Measurements from ENCODE around the gene MRNIP.

MRNIP gene

GRCh38 chr5:179819296-179820126 lies 39.1 kb downstream of the MRNIP start:
- no peak for FAIRE-seq

DNA sequence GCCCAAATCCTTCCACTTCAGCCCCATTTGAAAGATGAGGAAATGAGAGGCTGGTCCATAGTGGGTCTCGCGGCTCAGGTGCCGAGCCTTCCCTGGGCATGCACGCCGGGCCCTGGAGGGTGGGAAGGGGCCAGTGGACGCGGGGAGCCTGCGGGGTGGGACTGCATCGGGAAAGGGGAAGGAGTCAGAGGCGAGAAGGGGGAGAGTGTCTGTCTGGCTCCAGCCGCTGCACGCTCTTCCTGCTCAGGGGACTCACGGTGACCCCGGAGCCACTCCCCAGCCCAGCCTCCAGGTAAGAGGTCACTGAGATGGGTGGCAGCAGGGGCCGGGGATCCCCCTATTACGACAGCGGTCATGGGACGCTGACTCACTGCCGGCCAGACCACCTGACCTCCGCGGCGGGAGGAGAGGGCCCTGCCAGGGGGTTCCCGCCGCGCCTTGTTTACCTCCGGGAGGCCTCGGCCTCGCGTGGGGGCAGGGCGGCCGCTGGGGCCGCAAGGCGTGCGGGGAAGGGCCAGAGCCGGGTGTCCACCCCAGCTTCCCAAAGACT lies 39.8 kb downstream of the MRNIP start:
- peak; percentile 33 for FAIRE-seq

GRCh38 chr5:179817890-179818745 lies 40.5 kb downstream of the MRNIP start:
- no peak for FAIRE-seq

DNA sequence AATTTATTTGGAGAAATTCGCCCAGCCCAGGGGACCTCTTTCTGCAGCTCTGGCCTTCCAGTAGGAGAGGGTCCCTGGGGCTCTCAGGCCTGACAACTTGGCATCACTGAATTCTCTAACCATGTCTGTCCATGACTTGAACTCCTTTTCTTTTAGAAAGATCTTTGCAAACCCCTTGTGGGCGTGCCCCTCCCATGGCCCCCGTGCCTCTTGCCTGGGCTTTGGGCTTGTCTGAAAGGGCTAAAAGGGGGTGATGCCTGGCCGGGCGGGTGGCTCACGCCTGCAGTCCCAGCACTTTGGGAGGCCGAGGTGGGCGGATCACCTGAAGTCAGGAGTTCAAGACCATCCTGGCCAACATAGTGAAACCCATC lies 41.2 kb downstream of the MRNIP start:
- no peak for FAIRE-seq

DNA sequence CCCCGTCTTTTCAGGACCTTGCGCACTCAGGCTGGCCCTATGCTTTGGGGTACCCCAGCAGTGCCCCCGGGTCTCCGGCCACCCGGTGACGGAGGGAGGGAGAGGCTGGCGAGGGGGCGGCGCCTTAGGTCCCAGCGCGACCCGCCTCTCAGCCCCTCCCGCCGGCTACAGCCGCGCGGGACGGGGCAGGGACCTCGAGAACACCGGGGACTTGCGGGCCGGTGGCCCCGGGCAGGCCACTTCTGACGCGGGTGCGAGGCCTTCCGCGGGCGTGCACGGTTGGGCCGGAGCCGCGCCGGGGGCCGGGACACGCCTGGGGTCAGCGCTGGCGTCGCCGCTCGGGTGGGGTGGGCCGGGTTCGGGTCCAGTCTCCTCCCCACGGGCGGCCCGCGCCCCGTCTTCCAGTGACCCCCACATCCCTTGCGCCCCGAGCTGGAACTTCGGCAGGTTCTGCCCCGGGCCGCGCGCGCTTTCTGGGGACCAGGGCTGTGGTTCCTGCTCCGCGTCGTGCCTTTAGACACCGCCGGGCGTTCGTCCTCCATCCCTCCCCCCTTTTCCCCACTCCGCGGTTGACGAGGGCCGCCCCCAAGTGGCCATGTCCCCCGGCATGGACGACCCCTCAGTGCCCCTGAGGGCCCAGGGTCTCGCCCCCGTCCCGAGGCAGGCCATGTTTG lies 41.7 kb downstream of the MRNIP start:
- no peak for FAIRE-seq

- FAIRE-seq: no peak
Observed at GRCh38 chr5:179816401-179816795, 42.2 kb downstream of the MRNIP start.

DNA sequence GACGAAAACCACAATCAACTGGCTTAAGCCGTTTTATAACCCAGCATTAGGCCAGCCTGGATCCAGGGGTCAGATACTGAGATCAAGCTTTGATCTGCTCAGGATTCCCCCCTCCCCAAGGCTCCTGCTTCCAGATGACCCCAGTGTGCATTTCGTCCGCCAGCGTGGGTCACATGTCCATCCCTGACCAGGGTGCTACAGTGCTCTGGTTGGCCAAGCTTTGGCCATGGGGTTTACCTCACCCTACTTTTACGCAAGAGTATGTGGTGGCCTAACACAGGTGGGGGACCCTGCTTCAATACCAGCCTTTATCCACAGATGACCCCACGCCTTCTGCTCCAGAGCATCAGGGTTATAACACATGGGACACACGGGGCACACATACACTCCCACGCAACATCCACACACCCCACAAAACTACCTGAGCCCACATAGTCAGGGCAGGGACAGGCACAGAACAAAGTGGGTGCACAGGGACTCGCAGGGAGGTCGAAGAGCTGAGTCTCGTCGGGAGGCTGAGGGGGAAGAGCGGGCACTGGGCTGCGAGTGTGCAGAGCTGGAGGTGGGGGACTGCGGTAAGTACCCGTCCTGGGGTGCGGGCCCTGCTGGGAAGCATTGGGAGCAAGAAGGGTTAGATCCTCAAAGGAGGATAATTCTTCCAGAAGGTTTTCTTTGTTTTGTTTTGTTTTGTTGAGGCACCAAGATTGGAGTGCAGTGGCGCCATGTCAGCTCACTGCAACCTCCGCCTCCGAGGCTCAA lies 42.9 kb downstream of the MRNIP start:
- FAIRE-seq: no peak

DNA sequence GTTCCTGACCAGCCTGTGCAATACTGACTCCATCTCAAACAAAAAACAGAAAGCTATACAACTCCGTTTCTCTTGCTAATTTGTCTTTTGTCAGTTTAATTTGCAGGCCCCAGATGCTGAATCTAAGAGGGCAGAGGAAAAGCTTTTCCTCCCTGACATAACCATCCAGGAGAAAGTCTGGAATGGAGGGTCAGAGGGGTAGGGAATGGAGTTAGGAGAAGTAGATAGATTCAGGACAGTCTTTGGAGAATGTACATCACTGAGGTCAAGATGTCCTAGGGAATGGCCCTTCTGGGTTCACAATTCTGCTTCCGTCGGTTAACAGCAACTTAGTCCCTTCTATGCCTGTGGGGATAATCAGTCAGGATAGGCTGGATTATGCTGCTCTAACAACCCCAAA lies 44.5 kb downstream of the MRNIP start:
- FAIRE-seq: no peak

GRCh38 chr5:179812997-179813607 lies 45.5 kb downstream of the MRNIP start:
- no peak for FAIRE-seq

DNA sequence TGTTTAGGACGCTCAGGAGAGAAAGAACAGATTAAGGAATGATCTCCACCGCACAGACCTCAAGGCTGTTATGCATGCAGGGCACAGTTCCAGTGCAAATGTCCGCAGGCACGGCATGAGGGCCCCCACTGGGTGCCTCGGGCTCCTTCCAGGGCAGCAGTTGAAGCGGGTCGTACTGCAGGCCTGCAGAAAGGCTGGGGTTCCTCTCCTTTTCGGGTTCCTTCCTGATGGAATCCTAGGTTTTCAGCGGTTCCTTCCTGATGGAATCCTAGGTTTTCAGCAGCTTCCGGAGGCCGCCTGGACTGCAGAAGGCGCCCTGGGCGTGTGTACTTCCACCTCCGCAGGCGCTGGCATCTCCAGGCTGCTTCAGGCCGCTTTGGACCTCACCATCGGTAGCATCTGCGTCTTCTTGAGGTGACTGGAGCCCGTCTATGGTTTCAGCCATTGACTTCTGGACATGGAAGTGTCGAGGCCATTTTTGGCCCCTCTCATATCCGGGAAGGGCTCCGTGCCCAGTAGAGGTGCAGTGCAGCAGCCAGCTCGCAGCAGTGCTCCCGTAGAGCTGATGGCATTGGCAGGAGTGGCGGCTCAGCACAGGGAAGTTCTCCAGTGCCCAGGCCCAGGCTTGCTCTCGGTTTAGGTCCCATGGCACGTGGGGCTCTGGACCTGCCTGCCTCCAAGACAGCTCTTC lies 46.3 kb downstream of the MRNIP start:
- FAIRE-seq: no peak

DNA sequence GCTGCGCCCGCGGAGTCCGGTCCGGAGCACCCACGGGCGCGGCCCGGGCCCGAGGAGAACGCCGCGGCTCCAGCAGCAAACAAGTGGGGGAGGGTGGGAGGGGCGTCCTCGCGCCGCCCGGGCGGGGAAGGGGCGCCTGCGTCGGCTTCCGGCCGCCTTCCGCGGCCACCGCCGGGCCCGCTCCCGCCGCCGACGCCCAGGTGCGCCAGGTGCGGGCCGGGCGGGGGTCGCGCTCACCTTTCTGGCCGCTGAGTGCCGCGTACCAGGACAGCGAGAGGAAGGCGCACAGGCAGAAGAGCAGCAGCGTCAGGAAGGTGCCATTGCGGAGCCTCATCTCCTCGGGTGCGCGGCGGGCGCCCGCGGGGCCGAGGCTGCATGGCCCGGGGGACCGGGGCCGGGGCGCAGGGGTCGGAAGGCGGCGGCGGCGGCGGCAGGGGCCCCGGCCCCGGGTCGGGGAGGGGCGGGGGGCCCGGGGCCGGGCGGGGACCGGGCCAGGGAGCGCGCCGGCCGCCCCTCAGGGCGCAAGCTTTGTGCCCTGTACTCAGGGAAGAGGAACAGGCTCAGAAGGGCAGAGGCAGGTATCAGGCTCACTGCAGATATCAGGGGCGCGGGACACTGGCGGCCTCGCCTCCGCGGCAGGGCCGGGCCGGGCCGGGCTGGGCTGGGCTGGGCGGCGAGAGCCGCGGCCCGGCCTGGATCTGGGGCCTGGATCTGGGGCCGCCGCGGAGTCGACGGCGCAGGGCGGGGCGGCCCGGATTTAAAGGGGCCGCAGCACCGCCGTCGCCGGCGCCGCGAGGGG lies 52.2 kb downstream of the MRNIP start, which contains the start of gene MGAT4B:
Gene MGAT4B (minus strand): TSS at position 617 of the 799 bp plus-strand sequence. CDS start 283 bp downstream, at position 334.
- FAIRE-seq: no peak

DNA sequence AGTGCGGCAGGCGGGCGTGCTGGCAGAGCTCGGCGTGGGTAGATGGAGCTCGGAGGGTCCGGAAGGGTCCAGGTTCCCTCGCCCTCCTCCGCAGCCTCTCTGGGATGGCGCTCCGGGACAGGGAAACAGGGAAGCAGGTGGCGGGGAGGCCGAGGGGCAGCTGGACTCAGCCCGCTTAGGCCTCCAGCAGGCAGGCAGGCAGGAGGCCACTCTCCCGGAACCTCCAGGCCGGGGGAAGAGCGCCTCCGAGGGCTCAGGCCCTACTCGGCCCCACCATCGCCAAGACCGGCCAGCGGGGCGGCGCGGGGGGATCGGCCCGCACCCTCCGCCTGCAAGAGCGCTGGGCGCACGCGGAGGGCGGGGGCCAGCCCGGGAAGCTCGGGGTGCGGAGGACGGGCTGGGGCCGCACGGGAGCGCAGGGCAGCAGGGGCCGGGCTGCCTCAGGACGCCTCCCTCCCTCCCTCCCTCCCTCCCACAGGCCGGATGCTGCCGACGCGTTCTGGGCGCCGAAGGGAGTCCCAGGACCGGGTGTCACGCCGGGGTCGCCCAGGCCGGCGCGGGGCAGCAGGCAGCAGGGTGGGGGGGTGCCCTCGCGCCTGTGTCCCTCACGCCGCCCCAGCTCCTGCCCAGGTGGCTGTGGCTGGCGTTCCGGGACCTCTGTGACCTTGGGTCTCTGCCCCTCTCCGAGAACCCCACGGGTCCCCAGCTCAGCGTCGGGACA lies 52.9 kb downstream of the MRNIP start:
- FAIRE-seq: no peak

DNA sequence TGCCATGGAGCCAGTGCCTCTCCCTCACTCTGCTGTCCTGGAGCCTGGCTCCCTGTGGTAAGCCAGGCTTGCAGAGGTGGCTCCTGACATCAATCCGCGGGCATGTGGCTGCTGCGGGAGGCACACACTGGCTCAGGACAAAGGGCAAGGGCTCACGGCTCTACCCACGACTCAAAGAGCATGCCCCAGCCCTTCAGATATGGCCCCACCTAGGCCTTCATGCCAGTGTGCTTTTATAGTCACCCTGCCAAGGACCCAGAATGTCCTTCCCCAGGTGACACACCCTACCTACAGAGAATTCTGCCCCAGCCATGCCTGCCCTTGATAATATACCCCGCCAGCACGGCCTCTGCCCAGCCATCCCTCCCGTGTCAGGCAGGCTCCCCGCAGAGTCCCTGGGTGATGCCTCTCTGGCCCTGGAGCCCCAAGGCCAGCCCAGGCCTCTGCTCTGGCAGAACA lies 53.5 kb downstream of the MRNIP start:
- no peak for FAIRE-seq

GRCh38 chr5:179804555-179804947 lies 54.1 kb downstream of the MRNIP start:
- no peak for FAIRE-seq

- FAIRE-seq: no peak
Observed at GRCh38 chr5:179803651-179804554, 54.7 kb downstream of the MRNIP start.

DNA sequence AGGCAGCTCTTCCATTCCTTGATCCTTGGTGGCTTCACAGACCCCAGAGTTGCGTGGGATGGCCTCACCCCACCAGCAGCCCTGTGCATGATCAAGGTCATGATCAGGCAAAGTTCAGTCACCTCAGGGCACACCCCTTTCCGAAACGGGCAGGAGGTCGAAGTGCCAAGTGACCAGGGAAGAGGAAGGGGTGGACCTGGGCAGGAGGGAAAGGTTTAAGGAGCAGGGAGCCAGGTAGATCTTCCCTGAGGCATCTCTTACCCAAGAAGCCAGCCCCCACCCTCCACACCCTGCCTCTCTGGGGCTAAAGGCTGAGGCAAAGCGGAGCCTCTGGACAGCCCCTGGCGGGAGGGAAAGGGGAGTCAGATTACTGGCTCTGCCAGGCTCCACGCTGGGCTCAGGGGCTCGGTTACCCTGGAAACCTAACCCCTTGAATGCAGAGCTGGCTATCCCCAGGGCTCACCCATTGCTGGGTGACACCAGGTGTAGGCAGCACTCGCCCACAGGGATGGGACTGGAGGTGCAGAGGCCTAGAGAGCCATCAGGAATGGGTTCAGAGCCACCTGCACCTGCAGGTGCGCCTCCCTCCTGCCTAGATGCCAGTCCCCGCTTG lies 55.6 kb downstream of the MRNIP start:
- FAIRE-seq: no peak

DNA sequence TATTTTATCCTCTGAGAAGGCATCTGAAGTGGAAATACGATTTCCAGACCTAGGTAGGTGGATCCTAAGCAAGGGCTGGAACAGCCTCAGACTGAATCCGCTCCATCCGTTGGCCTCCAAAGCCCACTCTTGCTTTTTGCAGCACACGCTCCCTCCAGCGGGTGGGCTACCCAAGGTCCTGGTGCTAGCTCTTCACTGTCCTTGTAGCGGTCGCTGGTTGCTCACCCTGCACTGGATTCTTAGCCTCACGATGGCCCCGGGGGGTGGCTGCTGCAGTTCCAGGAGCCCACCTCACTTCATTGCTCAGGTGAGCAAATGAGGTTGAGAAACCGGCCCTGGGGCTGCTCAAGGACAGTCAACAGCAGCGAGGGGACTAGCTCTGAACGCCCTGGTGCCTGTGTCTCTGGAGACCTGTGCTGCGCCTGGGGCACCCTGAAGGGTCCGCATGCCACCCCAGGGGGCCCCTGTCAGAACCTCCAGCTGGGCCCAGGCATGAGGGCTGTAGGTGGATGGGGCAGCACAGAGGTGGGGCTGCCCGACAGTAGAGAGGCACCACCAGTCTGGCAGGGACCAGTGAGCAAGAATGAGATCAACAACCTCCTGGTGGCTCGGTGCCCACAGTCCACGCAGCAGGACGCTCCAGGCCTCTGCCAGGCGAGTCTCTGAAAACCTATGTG lies 56.3 kb downstream of the MRNIP start:
- FAIRE-seq: no peak

Measured in islet of Langerhans (tissue), 1 donor.